Vagina (tissue), 2 donors: ENCODE measurements around the gene CFAP251.

Experiments
- CTCF ChIP-seq, 3 experiments: fragments of 450-650 bp in 2 of 3; fragments of 200-600 bp in 1 of 3; sonication (generic) in 1 of 3; IDR thresholded peaks; one replicate each; pipeline ENCODE4 v1.5.1; 2017 to 2019; ENCODE audit warnings: antibody characterized with exemption in 3 of 3, mild to moderate bottlenecking in 2 of 3, moderate library complexity in 2 of 3
- POLR2A ChIP-seq, 2 donors: fragments of 450-650 bp; IDR thresholded peaks; one replicate each; pipeline ENCODE4 v1.6.1; 2017; ENCODE audit warnings: antibody characterized with exemption in 2 of 2, mild to moderate bottlenecking in 2 of 2, moderate library complexity in 2 of 2

GRCh38 chr12:121915841-121916321 is 2.5 kb upstream of the CFAP251 start:
- TF ChIP-seq CTCF (IDR thresholded peaks at IDR 0.05): no peak
- TF ChIP-seq POLR2A (IDR thresholded peaks at IDR 0.05): no peak
